Measurements from ENCODE around the gene CHMP4B. TPM values are rescaled to one million over a fixed set of nuclear protein-coding genes. Genes with fewer than 3 reads are reported as not detected.

Gene CHMP4B
- total RNA-seq, 2 experiments from 2014 or later: 82.0 to 82.9 TPM

DNA sequence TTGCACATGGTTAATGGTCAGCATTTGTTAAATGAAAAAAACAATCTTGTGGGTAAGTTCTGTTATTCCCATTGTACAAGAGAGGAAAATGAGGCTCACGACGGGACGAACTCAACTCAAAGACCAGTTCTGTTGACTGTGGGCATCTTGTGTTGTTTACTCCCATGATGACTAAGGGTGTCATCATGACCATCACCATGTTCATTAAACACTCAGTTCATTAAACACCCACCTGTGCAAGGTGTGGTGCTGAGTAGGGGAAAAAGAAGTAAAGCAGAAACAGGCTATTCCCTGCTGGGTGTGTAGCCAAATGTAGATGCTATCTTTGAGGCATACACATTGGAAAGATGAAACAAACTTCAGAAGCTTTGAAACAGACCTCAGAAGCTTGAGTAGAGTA is 4.5 kb downstream of the CHMP4B start:
- H3K9me3 Mint-ChIP-seq: no peaks in the 10 kb centered on the region
- POLR2A ChIA-PET: interaction anchor here (0.8 kb wide), 1 partner anchor 13 kb away, joined by 3 read pairs; no protein-coding TSS in a partner anchor
- CTCF ChIA-PET: interaction anchor here (1.2 kb wide), 1 partner anchor 99 kb away, joined by 4 read pairs; no protein-coding TSS in a partner anchor
- H3K36me3 Mint-ChIP-seq (ENCODE audit: low read depth): peaks cover 41% of the 10 kb centered on the region
- intact Hi-C loops (cut with micrococcal nuclease): no loop called here
- H3K27me3 Mint-ChIP-seq: no peaks in the 10 kb centered on the region
- DNase-seq (no peak), ATAC-seq (no peak)
- H3K4me3 Mint-ChIP-seq: no peak overlapping the region
- TF ChIP-seq, protein P1, sequence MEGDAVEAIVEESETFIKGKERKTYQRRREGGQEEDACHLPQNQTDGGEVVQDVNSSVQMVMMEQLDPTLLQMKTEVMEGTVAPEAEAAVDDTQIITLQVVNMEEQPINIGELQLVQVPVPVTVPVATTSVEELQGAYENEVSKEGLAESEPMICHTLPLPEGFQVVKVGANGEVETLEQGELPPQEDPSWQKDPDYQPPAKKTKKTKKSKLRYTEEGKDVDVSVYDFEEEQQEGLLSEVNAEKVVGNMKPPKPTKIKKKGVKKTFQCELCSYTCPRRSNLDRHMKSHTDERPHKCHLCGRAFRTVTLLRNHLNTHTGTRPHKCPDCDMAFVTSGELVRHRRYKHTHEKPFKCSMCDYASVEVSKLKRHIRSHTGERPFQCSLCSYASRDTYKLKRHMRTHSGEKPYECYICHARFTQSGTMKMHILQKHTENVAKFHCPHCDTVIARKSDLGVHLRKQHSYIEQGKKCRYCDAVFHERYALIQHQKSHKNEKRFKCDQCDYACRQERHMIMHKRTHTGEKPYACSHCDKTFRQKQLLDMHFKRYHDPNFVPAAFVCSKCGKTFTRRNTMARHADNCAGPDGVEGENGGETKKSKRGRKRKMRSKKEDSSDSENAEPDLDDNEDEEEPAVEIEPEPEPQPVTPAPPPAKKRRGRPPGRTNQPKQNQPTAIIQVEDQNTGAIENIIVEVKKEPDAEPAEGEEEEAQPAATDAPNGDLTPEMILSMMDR (IDR thresholded peaks at IDR 0.05): no peak
- no peak overlapping the region for H3K27ac Mint-ChIP-seq
- peaks cover 72% of the 10 kb centered on the region for H3K4me1 Mint-ChIP-seq (ENCODE audit: low read depth)

DNA sequence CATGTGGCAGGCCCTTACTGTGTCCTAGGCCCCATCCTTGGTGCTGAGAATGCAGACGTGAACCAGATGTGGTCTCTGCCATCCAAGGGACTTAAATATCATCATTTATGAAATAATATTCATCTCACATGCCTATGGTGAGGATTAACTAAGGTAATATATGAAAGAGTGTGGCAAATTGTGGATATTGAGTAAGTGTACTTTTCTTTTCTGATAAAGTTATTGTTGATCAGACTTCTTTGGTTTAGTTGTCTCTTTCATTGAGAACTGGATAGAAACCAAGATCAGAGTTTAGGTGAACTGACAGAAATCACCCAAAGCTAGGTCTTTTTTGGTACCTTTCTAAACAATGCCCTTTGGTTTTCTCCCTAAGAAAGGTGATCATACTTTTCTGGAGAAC is 5.0 kb downstream of the CHMP4B start:
- CTCF ChIA-PET: interaction anchor here (1.2 kb wide), 1 partner anchor 99 kb away, joined by 4 read pairs; no protein-coding TSS in a partner anchor
- H3K27me3 Mint-ChIP-seq: no peaks in the 10 kb centered on the region
- intact Hi-C loops (cut with micrococcal nuclease): no loop called here
- H3K36me3 Mint-ChIP-seq (ENCODE audit: low read depth): peaks cover 41% of the 10 kb centered on the region
- POLR2A ChIA-PET: no interaction called here
- ATAC-seq (no peak), DNase-seq (no peak)
- no peak overlapping the region for H3K4me3 Mint-ChIP-seq
- H3K4me1 Mint-ChIP-seq (ENCODE audit: low read depth): peaks cover 72% of the 10 kb centered on the region
- H3K27ac Mint-ChIP-seq: no peak overlapping the region
- TF ChIP-seq, protein P1 (IDR thresholded peaks at IDR 0.05): no peak
- no peaks in the 10 kb centered on the region for H3K9me3 Mint-ChIP-seq

DNA sequence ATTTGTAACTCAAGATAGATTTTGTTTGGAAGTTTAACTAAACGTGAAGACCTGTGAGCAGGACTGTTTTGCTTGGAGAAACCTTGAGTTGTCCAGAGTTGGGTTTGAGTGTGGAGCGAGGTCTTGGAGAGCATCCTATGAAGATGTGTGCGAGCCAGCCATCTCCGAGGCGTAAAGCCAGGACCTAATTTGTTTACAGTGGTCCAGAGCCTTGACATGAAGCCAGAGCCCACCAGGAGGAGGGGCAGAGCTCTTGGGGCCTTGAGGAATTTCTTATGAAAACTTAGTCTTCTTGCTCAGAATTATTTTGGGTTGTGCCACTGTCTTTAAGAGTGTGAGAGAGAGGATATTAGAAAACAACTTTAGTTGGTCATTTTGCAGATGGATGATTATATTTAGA is 6.3 kb downstream of the CHMP4B start:
- ChIA-PET CTCF (no interaction called here), POLR2A (no interaction called here)
- Mint-ChIP-seq H3K9me3 (no peaks in the 10 kb centered on the region), H3K36me3 (ENCODE audit: low read depth) (peaks cover 32% of the 10 kb centered on the region), H3K4me1 (ENCODE audit: low read depth) (peaks cover 76% of the 10 kb centered on the region), H3K27me3 (no peaks in the 10 kb centered on the region), H3K27ac (no peak overlapping the region), H3K4me3 (no peak overlapping the region)
- TF ChIP-seq, protein P1 (IDR thresholded peaks at IDR 0.05): no peak
- intact Hi-C loops (cut with micrococcal nuclease): no loop called here
- no peak for ATAC-seq
- no peak for DNase-seq

- TF ChIP-seq, protein P1 (IDR thresholded peaks at IDR 0.05): no peak
- Mint-ChIP-seq H3K27ac (no peak overlapping the region), H3K36me3 (ENCODE audit: low read depth) (peaks cover 16% of the 10 kb centered on the region), H3K9me3 (no peaks in the 10 kb centered on the region), H3K4me3 (no peak overlapping the region), H3K27me3 (no peaks in the 10 kb centered on the region), H3K4me1 (ENCODE audit: low read depth) (peaks cover 70% of the 10 kb centered on the region)
- POLR2A ChIA-PET: no interaction called here
- CTCF ChIA-PET: interaction anchor here (0.9 to 1.5 kb wide), 3 partner anchors 9 to 166 kb away, joined by 3 to 4 read pairs (median 3); partner anchors contain the start of gene CHMP4B
- intact Hi-C loops (cut with micrococcal nuclease): no loop called here
- no peak for DNase-seq
- ATAC-seq: no peak
These were observed 8.3 kb downstream of the CHMP4B start for GRCh38 chr20:33819456-33819855.

- ATAC-seq: no peak
- DNase-seq: no peak
- intact Hi-C loops (cut with micrococcal nuclease): no loop called here
- Mint-ChIP-seq H3K36me3 (ENCODE audit: low read depth) (peaks cover 13% of the 10 kb centered on the region), H3K4me3 (no peak overlapping the region), H3K27ac (no peak overlapping the region), H3K9me3 (no peaks in the 10 kb centered on the region), H3K27me3 (no peaks in the 10 kb centered on the region), H3K4me1 (ENCODE audit: low read depth) (peaks cover 70% of the 10 kb centered on the region)
- POLR2A ChIA-PET: no interaction called here
- CTCF ChIA-PET: interaction anchor here (0.7 to 1.5 kb wide), 2 partner anchors 8 to 10 kb away, joined by 3 to 4 read pairs; partner anchors contain the start of gene CHMP4B
- TF ChIP-seq, protein P1 (IDR thresholded peaks at IDR 0.05): no peak
These were observed 9.2 kb downstream of the CHMP4B start for GRCh38 chr20:33820362-33820761.

Data from activated CD8-positive, alpha-beta T cell treated with anti-CD3 and anti-CD28 coated beads for 36 hours (primary cell).